ENCODE data around the gene CCDC182.

- TF ChIP-seq YY1 (IDR thresholded peaks at IDR 0.05; ENCODE audit: insufficient read depth, insufficient read length) (no peak), ZNF274 (IDR thresholded peaks at IDR 0.05; ENCODE audit: low read depth, low read length) (no peak), SUZ12 (IDR thresholded peaks at IDR 0.05; ENCODE audit: extremely low read depth, insufficient read depth, insufficient read length) (no peak)
Measured at GRCh38 chr17:57723427-57724025, 21.6 kb downstream of the CCDC182 start.

Measured in NT2/D1 (cell line).